Testis (tissue), 3 donors: Measurements from ENCODE around the gene TP53I11. TPM values are rescaled to one million over a fixed set of nuclear protein-coding genes. Genes with fewer than 3 reads are reported as not detected.

ENCODE experiments used
- DNase-seq: peaks from one replicate; pipeline ENCODE4 v3.0.0-alpha.2; 2019
- H3K27ac ChIP-seq, 2 donors: fragments of 200-600 bp; sonication (generic); one replicate each; pipeline ENCODE4 v1.5.1; 2019
- H3K27me3 ChIP-seq: fragments of 200-600 bp; sonication (generic); one replicate; pipeline ENCODE4 v1.5.1; 2019
- H3K36me3 ChIP-seq: fragments of 200-600 bp; sonication (generic); one replicate; pipeline ENCODE4 v1.5.1; 2017; ENCODE audit warnings: low read depth; ENCODE audit errors: missing control alignments
- H3K4me1 ChIP-seq: fragments of 200-600 bp; sonication (generic); one replicate; pipeline ENCODE4 v1.5.1; 2019
- H3K4me3 ChIP-seq, 2 donors: fragments of 200-600 bp; sonication (generic); one replicate each; pipeline ENCODE4 v1.5.1; 2017 to 2019
- H3K9me3 ChIP-seq: fragments of 200-600 bp; sonication (generic); one replicate; pipeline ENCODE4 v1.5.1; 2017
- CTCF ChIP-seq, 3 experiments: fragments of 450-650 bp in 2 of 3; fragments of 200-600 bp in 1 of 3; sonication (generic) in 1 of 3; IDR thresholded peaks; one replicate each; pipeline ENCODE4 v1.5.1; 2016 to 2019; ENCODE audit warnings: antibody characterized with exemption in 3 of 3, mild to moderate bottlenecking in 2 of 3, moderate library complexity in 1 of 3
- POLR2A ChIP-seq: fragments of 450-650 bp; IDR thresholded peaks from one replicate; pipeline ENCODE4 v1.6.1; 2017; ENCODE audit warnings: antibody characterized with exemption, mild to moderate bottlenecking, moderate library complexity
- WGBS, 2 donors: methylation state at CpG; one replicate each; pipeline ENCODE4 v1.1.5; 2018; 5-methylcytosine and 5-hydroxymethylcytosine counted together
- intact Hi-C: fragments of 100-400 bp; cut with DNase I; formaldehyde crosslinking; loops from one replicate; pipeline ENCODE4 v1.15.1; 2023; ENCODE audit warnings: low total_unique reads
- polyA plus RNA-seq: library from polyadenylated mRNA; stranded (reverse); fragments of 350-450 nt; fragmentation: Illumina TruSeq; extraction: RNeasy Lipid Tissue Mini Kit (QIAGEN cat#74804); gene quantifications from one replicate; pipeline ENCODE4 v1.2.3, GENCODE V29; 2014; ENCODE audit warnings: low read depth, low replicate concordance; ENCODE audit not compliant: insufficient read depth
- total RNA-seq, 2 donors: library from RNA; depleted of rRNA; stranded (reverse); fragments of >200 nt; gene quantifications; one replicate each; pipeline ENCODE4 v1.2.3, GENCODE V29; 2016

The TP53I11 gene
- total and polyA plus RNA-seq, 3 donors from 2014 or later = 19.9 to 29.7 (median 28.7) TPM

- DNase-seq = no peak
- 89 to 97% methylated on average over 6 of the region's 6 CpGs for WGBS, 2 donors
- no peaks in the 10 kb centered on the region for H3K4me1 ChIP-seq
- H3K27ac ChIP-seq = no peak overlapping the region
- no peaks in the 10 kb centered on the region for H3K9me3 ChIP-seq
- H3K4me3 ChIP-seq = no peak overlapping the region
- intact Hi-C loops = no loop called here
- TF ChIP-seq CTCF (IDR thresholded peaks at IDR 0.05) = no peak
- TF ChIP-seq POLR2A = no peak
- no peaks in the 10 kb centered on the region for H3K27me3 ChIP-seq
- no peaks in the 10 kb centered on the region for H3K36me3 ChIP-seq
Measured at GRCh38 chr11:44884056-44884455, 66.6 kb downstream of the TP53I11 start.

- no peaks in the 10 kb centered on the region for H3K27me3 ChIP-seq
- H3K27ac ChIP-seq = no peak overlapping the region
- DNase-seq = no peak
- no peak overlapping the region for H3K4me3 ChIP-seq
- TF ChIP-seq CTCF (IDR thresholded peaks at IDR 0.05) (no peak), POLR2A (no peak)
- WGBS, 2 donors = 88 to 91% methylated on average over 6 of the region's 6 CpGs
- no peaks in the 10 kb centered on the region for H3K9me3 ChIP-seq
- intact Hi-C loops = no loop called here
- H3K4me1 ChIP-seq = no peaks in the 10 kb centered on the region
- no peaks in the 10 kb centered on the region for H3K36me3 ChIP-seq
Measured at GRCh38 chr11:44883277-44883676, 67.4 kb downstream of the TP53I11 start.

Other genes starting within 250 kb of the TP53I11 start
- 1 to 10 TPM; 2.1 to 5.0 TPM for gene TSPAN18, start 223.9 kb downstream of the TP53I11 start, total RNA-seq
- gene TSPAN18, start 223.9 kb downstream of the TP53I11 start, polyA plus RNA-seq = 11.1 TPM
- gene PRDM11, start 195.8 kb upstream of the TP53I11 start, total RNA-seq = 10 to 100 TPM; 13.6 to 15.9 TPM
- 6.4 TPM for gene PRDM11, start 195.8 kb upstream of the TP53I11 start, polyA plus RNA-seq